NCI-H128 (cell line): ENCODE measurements around the gene JAM2.
"Not testable (repeated sequence)": the region's sequence is repeated elsewhere in the genome, so short reads cannot be mapped to it uniquely, and the experiment has no call there.

Source experiments
- DNase-seq: peaks from one replicate; lab custom pipeline; 2025; ENCODE audit not compliant: unreplicated experiment; lab: John Stamatoyannopoulos, UW

JAM2 gene, protein sequence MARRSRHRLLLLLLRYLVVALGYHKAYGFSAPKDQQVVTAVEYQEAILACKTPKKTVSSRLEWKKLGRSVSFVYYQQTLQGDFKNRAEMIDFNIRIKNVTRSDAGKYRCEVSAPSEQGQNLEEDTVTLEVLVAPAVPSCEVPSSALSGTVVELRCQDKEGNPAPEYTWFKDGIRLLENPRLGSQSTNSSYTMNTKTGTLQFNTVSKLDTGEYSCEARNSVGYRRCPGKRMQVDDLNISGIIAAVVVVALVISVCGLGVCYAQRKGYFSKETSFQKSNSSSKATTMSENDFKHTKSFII

DNA sequence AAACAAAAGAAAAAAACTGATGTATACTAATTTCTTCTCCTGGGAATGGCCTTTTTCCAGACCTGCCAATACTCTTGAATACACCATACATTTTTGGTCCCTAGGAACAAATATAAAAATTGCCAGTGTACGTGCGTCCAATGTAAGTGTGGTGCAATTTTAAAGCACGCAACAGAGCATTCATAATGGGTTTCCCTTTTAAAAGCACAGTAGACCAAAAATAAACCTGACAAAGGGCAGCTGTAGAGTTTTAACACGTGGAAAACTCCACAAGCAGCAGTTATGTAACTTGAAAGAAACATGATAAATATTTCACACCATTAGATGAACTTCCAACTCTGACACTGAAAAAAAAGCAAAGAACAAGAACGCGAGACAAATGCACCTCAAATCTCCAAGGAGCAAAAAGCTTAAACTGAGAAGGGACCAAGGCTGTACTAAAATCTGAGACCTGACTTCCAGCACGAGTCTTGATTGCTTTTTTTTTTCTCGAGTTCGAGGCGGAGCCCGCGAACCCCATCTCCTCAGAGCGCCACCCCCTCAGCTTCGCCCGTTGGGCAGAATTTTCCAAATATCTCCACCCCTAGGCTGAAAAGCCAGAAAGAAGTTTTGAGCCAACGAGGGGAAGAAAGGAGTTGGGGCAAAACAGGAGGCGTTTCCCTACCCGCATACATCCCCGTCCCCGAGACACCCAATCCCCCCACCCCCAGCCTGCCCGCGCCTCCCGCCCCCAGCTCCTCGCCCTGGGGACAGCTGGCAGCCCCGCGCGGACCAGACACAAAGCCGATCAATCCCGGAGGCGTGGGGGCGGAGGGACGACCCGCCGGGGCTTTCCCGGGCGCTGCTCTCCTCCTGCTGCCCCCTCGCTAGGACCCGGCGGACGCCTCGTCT, at the start of gene JAM2:
JAM2 (plus strand) TSS at position 599 of the 891 bp plus-strand sequence. CDS start 564 bp downstream, outside the sequence.
- DNase-seq, result no peak

- no peak for DNase-seq
Measured at GRCh38 chr21:25589887-25590286, 49.2 kb upstream of the JAM2 start.

DNA sequence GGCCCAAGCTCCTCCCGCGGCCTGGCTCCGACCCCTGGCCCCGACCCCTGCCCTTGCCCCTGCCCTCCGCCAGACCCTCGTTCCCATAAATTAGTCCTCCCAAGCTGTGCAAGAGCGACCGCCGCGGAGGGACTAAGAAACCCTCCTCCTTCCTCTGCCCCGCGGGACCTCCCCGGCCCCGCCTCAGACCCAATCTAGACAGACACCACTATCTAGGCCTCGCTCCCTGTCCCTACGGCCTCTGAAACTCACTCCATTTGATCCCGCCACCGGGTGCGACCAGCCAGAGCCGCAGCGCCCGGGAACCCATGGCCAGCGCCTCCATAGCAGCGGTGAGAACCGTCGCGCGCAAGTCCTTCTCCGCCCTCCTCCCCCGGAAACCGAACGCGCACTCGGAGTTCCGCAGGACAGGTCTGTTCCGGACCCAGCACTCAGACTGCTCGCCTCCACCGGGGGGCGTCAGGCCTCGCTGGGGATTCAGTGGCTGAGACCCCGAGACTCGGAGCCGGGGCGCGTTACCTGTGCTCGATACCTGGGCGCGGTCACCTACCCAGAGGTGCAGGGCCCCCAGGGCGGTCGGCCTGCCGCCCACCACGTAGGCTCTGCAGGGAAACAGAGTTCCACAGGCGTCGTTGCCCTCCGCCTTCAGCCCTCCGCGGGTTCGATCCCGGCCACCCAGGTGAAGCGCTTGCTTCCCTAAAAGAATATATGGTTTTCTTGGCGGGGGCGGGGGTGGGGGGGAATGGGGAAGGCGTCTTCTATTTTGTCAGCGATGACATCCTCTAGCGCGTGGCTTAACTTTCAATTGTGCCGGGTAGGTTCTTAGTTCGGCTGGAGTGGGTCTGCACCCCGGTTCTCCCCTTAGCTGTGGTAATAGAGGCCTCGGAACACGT, 31.7 kb upstream of the JAM2 start, which contains the start of gene MRPL39:
MRPL39 (minus strand) TSS at position 331 of the 893 bp plus-strand sequence; CDS start at position 325, 6 bp downstream.
- peak; percentile 66 for DNase-seq

- peak; percentile 57 for DNase-seq
Measured at GRCh38 chr21:25608044-25608737, 30.9 kb upstream of the JAM2 start.

DNA sequence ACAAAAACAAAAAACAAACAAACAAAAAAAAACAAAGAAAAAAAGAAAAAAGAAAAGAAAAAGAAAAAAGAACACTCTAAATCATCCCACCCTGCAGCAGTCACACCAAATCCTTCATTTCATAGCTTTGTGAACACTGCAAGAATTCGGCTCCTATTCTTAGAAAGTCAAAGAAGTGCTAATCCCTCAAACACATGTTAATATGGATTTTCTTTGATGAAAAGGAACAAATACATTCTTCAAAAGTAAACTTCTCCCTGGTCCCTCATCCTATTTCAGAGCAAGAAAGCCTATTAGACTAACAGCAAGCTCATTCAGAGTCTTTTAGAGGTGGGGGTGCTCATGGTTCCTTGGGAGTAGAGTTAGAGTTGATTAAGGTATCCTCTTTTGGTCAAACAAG, 24.6 kb upstream of the JAM2 start:
- DNase-seq, result no peak

DNA sequence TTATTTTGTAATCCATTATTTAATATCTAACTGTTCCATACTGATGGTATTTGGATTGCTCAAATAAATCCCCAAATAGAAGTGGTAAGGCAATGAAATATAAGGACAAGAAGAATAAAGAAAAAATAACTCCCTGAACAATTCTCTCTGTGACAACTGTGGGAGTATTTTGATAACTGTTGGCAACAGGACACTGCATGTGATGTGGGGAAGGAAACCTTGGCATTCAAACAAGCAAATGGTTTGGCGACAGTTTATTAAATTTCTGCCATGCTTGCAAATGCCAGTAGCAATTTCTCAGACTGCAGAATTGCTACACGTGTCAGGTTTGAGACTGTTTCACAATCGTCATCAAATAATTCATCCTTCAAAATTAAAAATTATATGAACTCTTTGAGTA, 23.2 kb upstream of the JAM2 start:
- DNase-seq, result no peak

GRCh38 chr21:25619198-25619597, 19.9 kb upstream of the JAM2 start:
- DNase-seq, result no peak

DNA sequence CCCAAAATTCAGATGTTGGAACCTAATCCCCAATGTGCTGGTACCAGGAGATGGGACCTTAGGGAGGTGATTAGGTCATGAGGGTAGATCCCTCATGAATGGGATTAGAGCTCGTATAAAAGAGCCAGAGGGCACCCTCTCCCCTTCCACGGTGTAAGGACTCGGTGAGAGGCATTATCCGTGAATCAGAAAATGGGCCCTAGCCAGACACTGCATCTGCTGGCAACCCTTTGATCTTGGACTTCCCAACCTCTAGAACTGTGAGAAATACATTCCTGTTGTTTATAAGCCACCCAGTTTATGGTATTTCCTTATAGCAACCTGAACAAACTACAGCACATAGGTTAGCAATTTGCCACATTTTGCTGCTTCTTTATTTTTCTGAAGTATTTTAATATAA, 14.5 kb upstream of the JAM2 start:
- DNase-seq, result no peak

GRCh38 chr21:25625036-25625435, 14.0 kb upstream of the JAM2 start:
- no peak for DNase-seq

DNA sequence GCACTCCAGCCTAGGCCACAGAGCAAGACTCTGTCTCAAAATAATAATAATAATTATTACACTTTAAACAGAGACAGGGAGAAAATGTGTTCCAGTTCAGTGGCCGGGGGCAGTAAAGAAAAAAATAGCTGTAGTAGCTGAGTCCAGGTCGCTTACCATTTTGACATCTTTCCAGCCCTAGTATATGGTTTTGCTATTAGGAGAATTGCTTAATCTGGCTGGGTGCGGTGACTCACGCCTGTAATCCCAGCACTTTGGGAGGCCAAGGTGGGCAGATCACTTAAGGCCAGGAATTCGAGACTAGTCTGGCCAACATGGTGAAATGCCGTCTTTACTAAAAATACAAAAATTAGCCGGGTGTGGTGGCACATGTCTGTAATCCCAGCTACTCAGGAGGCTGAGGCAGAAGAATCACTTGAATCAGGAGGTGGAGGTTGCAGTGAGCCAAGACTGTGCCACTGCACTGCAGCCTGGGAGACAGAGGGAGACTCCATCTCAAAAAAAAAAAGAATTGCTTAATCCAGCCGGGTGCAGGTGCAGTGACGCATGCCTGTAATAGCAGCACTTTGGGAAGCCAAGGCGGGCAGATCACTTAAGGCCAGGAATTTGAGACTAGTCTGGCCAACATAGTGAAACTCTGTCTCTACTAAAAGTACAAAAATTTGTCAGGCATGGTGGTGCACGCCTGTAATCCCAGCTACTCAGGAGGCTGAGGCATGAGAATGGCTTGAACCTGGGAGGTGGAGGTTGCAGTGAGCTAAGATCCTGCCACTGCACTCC, 13.1 kb upstream of the JAM2 start:
- DNase-seq, result not testable (repeated sequence)

GRCh38 chr21:25626757-25627156, 12.3 kb upstream of the JAM2 start:
- no peak for DNase-seq

DNA sequence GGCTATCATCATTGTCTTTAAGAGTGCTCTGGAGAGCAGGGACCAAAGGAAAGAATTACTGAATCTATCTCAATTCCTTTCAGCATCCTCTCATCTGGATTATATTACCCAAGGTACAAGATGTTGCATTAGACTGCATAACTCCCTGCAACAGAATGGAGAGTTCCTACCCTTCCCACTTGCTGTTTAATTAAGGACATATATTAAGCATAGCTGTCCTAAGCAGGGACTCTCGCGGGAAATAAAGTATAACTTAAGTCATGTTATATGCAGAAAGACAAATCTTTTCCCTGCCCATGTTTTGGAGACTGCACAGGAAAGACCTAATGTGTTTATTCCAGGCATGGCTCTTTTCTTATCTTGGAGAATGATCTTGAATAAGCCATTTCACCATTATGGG, 6.8 kb upstream of the JAM2 start:
- DNase-seq, result no peak

GRCh38 chr21:25635310-25635709, 3.7 kb upstream of the JAM2 start:
- no peak for DNase-seq

- DNase-seq, result no peak
Measured at GRCh38 chr21:25636727-25637126, 2.3 kb upstream of the JAM2 start.

DNA sequence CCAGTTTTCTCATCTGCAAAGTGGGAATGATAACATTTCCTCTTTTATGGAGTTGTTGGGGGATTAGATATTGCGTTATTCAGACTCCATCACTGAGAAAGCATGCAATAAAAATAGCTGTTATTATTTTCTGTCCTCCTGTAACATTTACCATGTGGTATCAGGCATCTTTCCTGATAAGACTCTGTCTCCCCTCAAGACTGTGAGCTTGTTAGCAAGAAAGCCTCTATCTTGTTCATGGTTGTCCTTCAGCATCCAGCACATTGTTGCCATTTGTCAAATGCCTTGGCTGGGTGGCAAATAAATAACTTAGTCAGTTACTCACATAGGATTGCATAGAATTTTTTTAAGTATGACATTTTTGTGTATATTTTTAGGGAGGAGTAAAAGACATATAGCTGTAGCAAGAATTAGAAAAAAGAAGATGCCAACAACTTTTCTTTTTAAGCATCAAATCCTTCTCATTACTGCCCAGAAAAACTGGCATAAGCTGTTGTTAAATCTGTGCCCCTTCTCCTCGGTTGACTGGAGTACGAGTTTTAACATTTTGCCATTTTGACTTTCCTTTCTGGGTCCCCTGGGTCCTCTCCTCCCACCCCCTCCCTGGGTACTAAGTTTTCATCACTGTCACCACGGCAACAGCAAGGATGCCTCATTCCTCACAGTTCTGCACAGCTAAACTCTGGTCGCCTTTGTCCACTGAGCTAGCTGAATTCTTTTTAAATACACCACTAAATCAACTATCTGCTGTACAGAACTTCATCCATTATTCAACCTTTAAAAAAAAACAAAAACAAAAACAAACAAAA, 1.0 kb upstream of the JAM2 start:
- DNase-seq, result no peak

GRCh38 chr21:25639551-25640201, 618 bp downstream of the JAM2 start:
- no peak for DNase-seq

- DNase-seq, result no peak
Measured at GRCh38 chr21:25640202-25640942, 1.3 kb downstream of the JAM2 start.

DNA sequence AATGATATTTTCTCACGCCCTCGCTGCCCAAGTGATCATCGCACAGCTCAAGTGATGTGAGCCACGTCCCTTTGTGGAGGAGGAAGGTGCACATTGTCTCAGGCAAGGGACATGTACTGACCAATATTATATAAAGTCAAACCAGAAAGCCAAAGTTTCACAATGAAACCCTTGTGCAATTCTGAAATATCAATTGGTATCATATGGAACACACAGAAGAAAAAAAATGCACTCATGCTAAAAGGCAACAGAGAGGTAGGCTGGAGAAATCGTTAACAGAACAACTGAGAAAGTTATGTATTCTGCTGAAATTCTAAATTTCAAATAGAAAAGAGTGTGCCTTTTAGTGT, 1.9 kb downstream of the JAM2 start:
- no peak for DNase-seq
